Neural progenitor cell (in vitro differentiated cells): Measurements from ENCODE around the gene DDX60.

Experiments used
- EZH2 ChIP-seq: fragments of 200-600 bp; sonication (generic); IDR thresholded peaks from 2 replicates; pipeline ENCODE4 v1.6.1; 2017; ENCODE audit warnings: antibody characterized with exemption, mild to moderate bottlenecking, moderate library complexity
- EZH2phosphoT487 ChIP-seq: fragments of 200-600 bp; sonication (generic); IDR thresholded peaks from 2 replicates; pipeline ENCODE4 v1.6.1; 2017; ENCODE audit warnings: antibody characterized with exemption
- TF ChIP-seq, protein P1 (sequence below): fragments of 200-600 bp; sonication (generic); IDR thresholded peaks from 2 replicates; pipeline ENCODE4 v1.5.1; 2017; ENCODE audit warnings: antibody characterized with exemption, mild to moderate bottlenecking

GRCh38 chr4:168321006-168321405 lies 2.5 kb upstream of the DDX60 start:
- TF ChIP-seq, protein P1, sequence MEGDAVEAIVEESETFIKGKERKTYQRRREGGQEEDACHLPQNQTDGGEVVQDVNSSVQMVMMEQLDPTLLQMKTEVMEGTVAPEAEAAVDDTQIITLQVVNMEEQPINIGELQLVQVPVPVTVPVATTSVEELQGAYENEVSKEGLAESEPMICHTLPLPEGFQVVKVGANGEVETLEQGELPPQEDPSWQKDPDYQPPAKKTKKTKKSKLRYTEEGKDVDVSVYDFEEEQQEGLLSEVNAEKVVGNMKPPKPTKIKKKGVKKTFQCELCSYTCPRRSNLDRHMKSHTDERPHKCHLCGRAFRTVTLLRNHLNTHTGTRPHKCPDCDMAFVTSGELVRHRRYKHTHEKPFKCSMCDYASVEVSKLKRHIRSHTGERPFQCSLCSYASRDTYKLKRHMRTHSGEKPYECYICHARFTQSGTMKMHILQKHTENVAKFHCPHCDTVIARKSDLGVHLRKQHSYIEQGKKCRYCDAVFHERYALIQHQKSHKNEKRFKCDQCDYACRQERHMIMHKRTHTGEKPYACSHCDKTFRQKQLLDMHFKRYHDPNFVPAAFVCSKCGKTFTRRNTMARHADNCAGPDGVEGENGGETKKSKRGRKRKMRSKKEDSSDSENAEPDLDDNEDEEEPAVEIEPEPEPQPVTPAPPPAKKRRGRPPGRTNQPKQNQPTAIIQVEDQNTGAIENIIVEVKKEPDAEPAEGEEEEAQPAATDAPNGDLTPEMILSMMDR, result no peak
- TF ChIP-seq EZH2, result no peak
- TF ChIP-seq EZH2phosphoT487, result no peak
